ENCODE measurements around the gene IPO13.

IPO13 gene

GRCh38 chr1:43938892-43939587 is 7.7 kb upstream of the IPO13 start:
- Histone ChIP-seq H4K8ac (ENCODE audit: low read length) (no peak overlapping the region), H3K9ac (ENCODE audit: low read length) (no peak overlapping the region), H2BK15ac (ENCODE audit: low read depth, poor library complexity, severe bottlenecking) (no peak overlapping the region), H3K36me3 (ENCODE audit: control insufficient read depth in 1 of 2, insufficient read depth in 2 of 2, low read depth in 1 of 2, low read length in 2 of 2) (no peaks in the 10 kb centered on the region), H3K27ac (ENCODE audit: low read length, poor library complexity, severe bottlenecking) (no peak overlapping the region), H4K91ac (ENCODE audit: low read length) (no peak overlapping the region), H3K27me3 (ENCODE audit: control insufficient read depth in 1 of 2, insufficient read depth in 1 of 2, low read length in 2 of 2) (peaks cover 13 to 49% of the 10 kb centered on the region in 2 experiments), H3K18ac (ENCODE audit: low read depth in 1 of 2, low read length in 2 of 2) (no peak overlapping the region), H3K4ac (ENCODE audit: low read depth in 1 of 2, low read length in 2 of 2) (no peak overlapping the region), H3K4me1 (ENCODE audit: control insufficient read depth, insufficient read depth, low read depth, low read length) (peaks cover 31% of the 10 kb centered on the region), H3K79me1 (replicated peaks; ENCODE audit: low read length, poor library complexity, severe bottlenecking) (no peaks in the 10 kb centered on the region), H3K4me2 (ENCODE audit: low read length, poor library complexity, severe bottlenecking) (no peak overlapping the region), H3K9me3 (ENCODE audit: control insufficient read depth, low read length) (no peaks in the 10 kb centered on the region), H2AK5ac (ENCODE audit: low read length, severe bottlenecking) (no peak overlapping the region), H2AFZ (ENCODE audit: low read depth, low read length) (no peak overlapping the region), H2BK12ac (ENCODE audit: low read length in 2 of 2) (no peak overlapping the region), H2BK120ac (ENCODE audit: low read depth, low read length) (no peak overlapping the region), H2BK5ac (ENCODE audit: low read depth, low read length, poor library complexity, severe bottlenecking) (no peak overlapping the region), H3K23ac (ENCODE audit: low read length in 2 of 2) (no peak overlapping the region), H3K4me3 (ENCODE audit: insufficient read depth in 1 of 2, low read depth in 1 of 2, low read length in 2 of 2) (no peak overlapping the region), H3K14ac (ENCODE audit: low read length in 2 of 2) (no peak overlapping the region)
- WGBS = 77% methylated on average over 2 of the region's 3 CpGs
- no peak for DNase-seq

DNA sequence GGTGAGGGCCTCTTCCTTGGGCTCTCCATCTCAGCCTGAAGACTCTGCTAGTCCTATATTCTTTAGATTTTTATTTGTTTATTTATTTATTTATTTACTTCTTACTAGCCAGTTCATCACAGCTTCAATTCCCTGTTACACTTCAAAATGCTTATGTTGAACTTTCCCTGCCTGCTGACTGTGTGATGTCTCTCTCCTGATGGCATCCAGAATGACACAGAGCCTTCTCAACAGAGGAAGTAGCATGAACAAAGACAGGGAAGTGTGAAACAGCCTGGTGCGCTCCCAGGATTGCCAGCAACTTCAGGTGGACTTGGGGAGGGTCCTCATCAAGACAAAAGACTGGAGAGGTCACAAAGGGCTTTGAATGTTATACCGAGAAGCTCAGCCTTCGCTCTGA is 4.3 kb upstream of the IPO13 start:
- Histone ChIP-seq H3K23ac (ENCODE audit: low read length in 2 of 2) (no peak overlapping the region), H3K9ac (ENCODE audit: low read length) (no peak overlapping the region), H2BK12ac (ENCODE audit: low read length in 2 of 2) (no peak overlapping the region), H3K14ac (ENCODE audit: low read length in 2 of 2) (no peak overlapping the region), H2BK5ac (ENCODE audit: low read depth, low read length, poor library complexity, severe bottlenecking) (no peak overlapping the region), H3K79me1 (replicated peaks; ENCODE audit: low read length, poor library complexity, severe bottlenecking) (peaks cover 5% of the 10 kb centered on the region), H3K18ac (ENCODE audit: low read depth in 1 of 2, low read length in 2 of 2) (no peak overlapping the region), H2AK5ac (ENCODE audit: low read length, severe bottlenecking) (no peak overlapping the region), H3K27me3 (ENCODE audit: control insufficient read depth in 1 of 2, insufficient read depth in 1 of 2, low read length in 2 of 2) (peaks cover 13 to 25% of the 10 kb centered on the region in 2 experiments), H4K91ac (ENCODE audit: low read length) (no peak overlapping the region), H4K8ac (ENCODE audit: low read length) (no peak overlapping the region), H2BK120ac (ENCODE audit: low read depth, low read length) (no peak overlapping the region), H3K4me3 (ENCODE audit: insufficient read depth in 1 of 2, low read depth in 1 of 2, low read length in 2 of 2) (no peak overlapping the region), H3K27ac (ENCODE audit: low read length, poor library complexity, severe bottlenecking) (no peak overlapping the region), H3K4ac (ENCODE audit: low read depth in 1 of 2, low read length in 2 of 2) (no peak overlapping the region), H3K4me1 (ENCODE audit: control insufficient read depth, insufficient read depth, low read depth, low read length) (peaks cover 11% of the 10 kb centered on the region), H2BK15ac (ENCODE audit: low read depth, poor library complexity, severe bottlenecking) (no peak overlapping the region), H2AFZ (ENCODE audit: low read depth, low read length) (no peak overlapping the region), H3K4me2 (ENCODE audit: low read length, poor library complexity, severe bottlenecking) (no peak overlapping the region), H3K9me3 (ENCODE audit: control insufficient read depth, low read length) (no peaks in the 10 kb centered on the region), H3K36me3 (ENCODE audit: control insufficient read depth in 1 of 2, insufficient read depth in 2 of 2, low read depth in 1 of 2, low read length in 2 of 2) (no peaks in the 10 kb centered on the region)
- DNase-seq = no peak
- WGBS = 97% methylated on average over 3 of the region's 3 CpGs

- Histone ChIP-seq H3K27me3 (ENCODE audit: control insufficient read depth in 1 of 2, insufficient read depth in 1 of 2, low read length in 2 of 2) (peaks cover 3% of the 10 kb centered on the region in 2 experiments), H2BK5ac (ENCODE audit: low read depth, low read length, poor library complexity, severe bottlenecking) (no peak overlapping the region), H3K27ac (ENCODE audit: low read length, poor library complexity, severe bottlenecking) (no peak overlapping the region), H3K9me3 (ENCODE audit: control insufficient read depth, low read length) (no peaks in the 10 kb centered on the region), H3K36me3 (ENCODE audit: control insufficient read depth in 1 of 2, insufficient read depth in 2 of 2, low read depth in 1 of 2, low read length in 2 of 2) (peaks cover 7% of the 10 kb centered on the region in 2 experiments), H3K9ac (ENCODE audit: low read length) (no peak overlapping the region), H3K18ac (ENCODE audit: low read depth in 1 of 2, low read length in 2 of 2) (no peak overlapping the region), H2AK5ac (ENCODE audit: low read length, severe bottlenecking) (no peak overlapping the region), H3K79me1 (replicated peaks; ENCODE audit: low read length, poor library complexity, severe bottlenecking) (peaks cover 28% of the 10 kb centered on the region), H2BK12ac (ENCODE audit: low read length in 2 of 2) (no peak overlapping the region), H2BK15ac (ENCODE audit: low read depth, poor library complexity, severe bottlenecking) (no peak overlapping the region), H3K4me2 (ENCODE audit: low read length, poor library complexity, severe bottlenecking) (no peak overlapping the region), H4K8ac (ENCODE audit: low read length) (no peak overlapping the region), H2AFZ (ENCODE audit: low read depth, low read length) (no peak overlapping the region), H3K14ac (ENCODE audit: low read length in 2 of 2) (no peak overlapping the region), H3K4me3 (ENCODE audit: insufficient read depth in 1 of 2, low read depth in 1 of 2, low read length in 2 of 2) (no peak overlapping the region), H4K91ac (ENCODE audit: low read length) (no peak overlapping the region), H3K4me1 (ENCODE audit: control insufficient read depth, insufficient read depth, low read depth, low read length) (peaks cover 28% of the 10 kb centered on the region), H3K23ac (ENCODE audit: low read length in 2 of 2) (no peak overlapping the region), H3K4ac (ENCODE audit: low read depth in 1 of 2, low read length in 2 of 2) (no peak overlapping the region), H2BK120ac (ENCODE audit: low read depth, low read length) (no peak overlapping the region)
- no peak for DNase-seq
- 96% methylated on average over 1 of the region's 1 CpG for WGBS
Observed at GRCh38 chr1:43944860-43945259, 1.9 kb upstream of the IPO13 start.

DNA sequence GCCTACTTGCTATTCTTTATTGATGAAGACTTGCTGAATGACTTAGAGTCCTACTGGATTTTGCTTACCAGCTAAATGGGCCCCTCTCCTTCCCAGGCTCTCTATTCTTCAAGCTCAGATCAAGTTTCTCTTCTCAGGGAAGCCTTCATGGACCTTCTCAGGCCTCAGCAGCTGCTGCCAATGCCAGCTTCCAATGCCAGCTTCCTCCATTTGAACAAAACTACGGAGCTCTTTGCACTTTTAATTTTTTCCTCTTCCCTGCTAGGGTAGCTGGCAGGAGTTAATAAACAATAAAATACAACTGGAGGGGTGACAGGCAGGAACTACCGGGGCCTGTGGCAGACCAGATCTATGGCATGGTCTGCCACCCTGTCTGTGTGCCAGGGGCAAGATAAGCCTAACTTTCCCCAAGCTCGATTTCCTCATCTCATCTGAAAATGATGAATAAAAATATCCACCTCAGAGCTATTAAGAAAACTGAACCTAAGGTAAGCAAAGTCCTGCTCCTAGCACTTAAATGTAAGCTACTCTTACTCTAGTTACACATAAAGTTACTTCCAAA is 995 bp upstream of the IPO13 start:
- no peak overlapping the region for H3K23ac ChIP-seq (ENCODE audit: low read length in 2 of 2)
- H3K27ac ChIP-seq (ENCODE audit: low read length, poor library complexity, severe bottlenecking) = no peak overlapping the region
- H3K9ac ChIP-seq (ENCODE audit: low read length) = peak overlapping the region; percentile 100
- peak overlapping the region; percentile 10 to 99 for H3K4me3 ChIP-seq (ENCODE audit: insufficient read depth in 1 of 2, low read depth in 1 of 2, low read length in 2 of 2)
- no peak for DNase-seq
- no peak overlapping the region for H2BK120ac ChIP-seq (ENCODE audit: low read depth, low read length)
- H3K18ac ChIP-seq (ENCODE audit: low read depth in 1 of 2, low read length in 2 of 2) = no peak overlapping the region
- no peak overlapping the region for H4K91ac ChIP-seq (ENCODE audit: low read length)
- H2AK5ac ChIP-seq (ENCODE audit: low read length, severe bottlenecking) = no peak overlapping the region
- H2BK12ac ChIP-seq (ENCODE audit: low read length in 2 of 2) = no peak overlapping the region
- H3K4me2 ChIP-seq (ENCODE audit: low read length, poor library complexity, severe bottlenecking) = peak overlapping the region; percentile 85
- H3K27me3 ChIP-seq (ENCODE audit: control insufficient read depth in 1 of 2, insufficient read depth in 1 of 2, low read length in 2 of 2) = no peaks in the 10 kb centered on the region
- no peaks in the 10 kb centered on the region for H3K9me3 ChIP-seq (ENCODE audit: control insufficient read depth, low read length)
- H2BK15ac ChIP-seq (ENCODE audit: low read depth, poor library complexity, severe bottlenecking) = no peak overlapping the region
- H3K36me3 ChIP-seq (ENCODE audit: control insufficient read depth in 1 of 2, insufficient read depth in 2 of 2, low read depth in 1 of 2, low read length in 2 of 2) = peaks cover 9 to 16% of the 10 kb centered on the region in 2 experiments
- H3K4ac ChIP-seq (ENCODE audit: low read depth in 1 of 2, low read length in 2 of 2) = no peak overlapping the region
- WGBS = 64% methylated on average over 3 of the region's 3 CpGs
- no peak overlapping the region for H4K8ac ChIP-seq (ENCODE audit: low read length)
- H3K14ac ChIP-seq (ENCODE audit: low read length in 2 of 2) = no peak overlapping the region
- peaks cover 29% of the 10 kb centered on the region for H3K79me1 ChIP-seq (replicated peaks; ENCODE audit: low read length, poor library complexity, severe bottlenecking)
- H2AFZ ChIP-seq (ENCODE audit: low read depth, low read length) = no peak overlapping the region
- no peak overlapping the region for H2BK5ac ChIP-seq (ENCODE audit: low read depth, low read length, poor library complexity, severe bottlenecking)
- H3K4me1 ChIP-seq (ENCODE audit: control insufficient read depth, insufficient read depth, low read depth, low read length) = peaks cover 28% of the 10 kb centered on the region

Data from mesenchymal stem cell (in vitro differentiated cells and primary cell).